M059J (cell line): ENCODE results near the gene SLC17A1. TPM values are rescaled to one million over a fixed set of nuclear protein-coding genes. Genes with fewer than 3 reads are reported as not detected.

Source experiments
- DNase-seq: peaks from one replicate; pipeline ENCODE4 v3.0.0-alpha.2; 2012; ENCODE audit warnings: low read depth
- total RNA-seq: library from RNA; depleted of rRNA; stranded (reverse); fragments of >200 nt; shearing (Covaris generic); gene quantifications from 2 replicates; pipeline ENCODE4 v1.2.3, GENCODE V29; 2014; rRNA removed

The SLC17A1 gene
- total RNA-seq: not detected in 2 replicates

DNA sequence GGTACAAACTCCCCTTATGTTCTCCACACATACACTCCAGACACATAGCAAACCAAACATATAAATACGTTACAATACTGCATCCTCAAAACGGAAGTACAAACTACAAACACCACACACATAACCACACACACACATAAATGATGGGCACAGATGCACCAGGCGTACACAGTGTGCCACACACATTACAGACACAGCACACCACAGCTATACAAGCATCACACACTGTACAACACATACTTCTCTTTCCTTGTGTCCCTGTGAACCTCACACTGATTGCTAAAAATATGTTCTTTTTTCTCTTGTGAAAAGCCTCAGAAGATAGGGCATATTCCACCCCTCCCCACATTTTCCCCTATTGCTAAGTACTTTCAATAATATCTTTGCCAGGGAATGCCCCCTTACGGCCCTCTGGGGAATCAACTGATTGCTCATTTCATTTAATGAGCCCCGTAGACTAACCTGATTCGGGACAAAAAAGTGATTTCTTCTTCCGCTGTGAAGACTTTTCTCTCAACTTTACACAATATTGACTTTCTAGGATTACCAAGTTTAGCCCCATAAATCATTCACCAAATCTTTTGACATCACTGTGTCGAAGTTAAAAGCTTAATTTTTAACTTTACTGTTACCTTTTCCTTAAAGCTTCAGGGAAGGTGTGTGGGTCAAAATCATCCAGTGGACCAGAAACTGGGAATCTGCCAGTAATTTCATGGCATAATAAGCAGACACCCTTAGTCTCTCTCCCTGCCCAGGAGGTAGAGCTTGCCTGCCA lies at the start of gene SLC17A1:
Gene SLC17A1, minus strand, starts transcription at position 521 of the 775 bp plus-strand sequence. CDS start 1,495 bp downstream, outside the sequence.
- DNase-seq: peak; percentile 3

DNA sequence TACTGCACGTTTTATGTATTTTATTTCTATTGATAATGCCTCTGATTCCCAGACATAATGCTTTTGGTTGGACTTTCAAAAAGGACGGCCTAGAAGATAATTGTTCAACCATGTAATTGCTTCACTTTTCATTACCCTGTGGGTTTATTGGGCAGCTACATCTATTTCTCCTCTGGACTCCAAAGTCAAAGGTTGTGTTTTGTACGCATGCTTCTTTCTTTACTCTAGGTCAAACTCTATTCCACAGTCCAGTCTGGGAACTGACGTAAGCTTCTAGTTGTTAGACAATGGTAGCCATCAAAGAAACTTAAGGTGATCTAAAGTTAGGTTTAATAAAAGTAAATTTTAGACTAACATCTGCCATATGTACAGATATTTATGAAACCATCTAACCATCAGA lies 48.7 kb upstream of the SLC17A1 start:
- no peak for DNase-seq

- no peak for DNase-seq
These were observed 47.0 kb upstream of the SLC17A1 start for GRCh38 chr6:25878721-25879322.

DNA sequence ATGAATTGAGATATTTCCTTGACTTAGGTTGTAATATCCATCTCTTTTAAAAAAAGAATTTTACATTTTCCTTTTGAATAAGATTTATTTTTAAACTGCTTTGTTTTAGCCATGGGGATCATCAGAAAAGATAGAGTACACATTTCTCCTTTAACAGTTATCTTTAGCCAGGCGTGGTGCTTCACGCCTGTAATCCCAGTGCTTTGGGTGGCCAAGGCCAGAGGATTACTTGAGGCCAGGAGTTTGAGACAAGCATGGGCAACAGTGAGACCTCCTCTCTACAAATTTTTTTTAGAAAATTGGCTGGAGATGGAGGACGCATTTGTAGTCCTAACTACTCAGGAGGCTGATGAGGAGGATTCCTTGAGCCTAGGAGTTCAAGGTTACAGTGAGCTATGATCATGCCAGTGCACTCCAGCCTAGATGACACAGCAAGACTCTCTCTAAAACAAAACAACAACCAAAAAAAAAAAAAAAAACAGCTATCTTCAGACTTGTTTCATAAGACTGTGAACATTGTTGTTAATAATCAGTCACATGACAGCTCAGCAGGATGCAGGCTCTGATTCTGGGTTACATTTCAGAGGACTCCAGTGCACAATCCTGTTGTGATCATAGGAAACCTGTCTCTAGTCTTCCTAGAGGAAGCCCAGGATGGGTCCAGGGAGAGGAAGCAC lies 44.2 kb upstream of the SLC17A1 start:
- DNase-seq: no peak

DNA sequence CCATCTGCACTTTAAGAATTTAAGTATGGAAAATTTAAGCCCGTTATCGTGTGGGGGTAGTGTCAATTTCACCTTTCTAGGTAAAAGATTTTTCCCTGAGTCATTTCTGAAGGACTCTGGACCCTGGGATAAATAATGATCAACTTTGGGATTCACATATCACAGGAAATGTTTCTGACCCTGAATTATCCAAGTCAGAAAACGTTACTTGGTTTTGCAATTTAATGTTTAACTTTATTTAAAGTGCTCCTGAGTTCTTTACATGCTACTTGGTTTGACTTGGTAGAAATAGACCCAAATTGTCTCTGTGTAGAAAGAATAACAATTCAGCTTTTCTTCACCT lies 43.7 kb upstream of the SLC17A1 start:
- no peak for DNase-seq

DNA sequence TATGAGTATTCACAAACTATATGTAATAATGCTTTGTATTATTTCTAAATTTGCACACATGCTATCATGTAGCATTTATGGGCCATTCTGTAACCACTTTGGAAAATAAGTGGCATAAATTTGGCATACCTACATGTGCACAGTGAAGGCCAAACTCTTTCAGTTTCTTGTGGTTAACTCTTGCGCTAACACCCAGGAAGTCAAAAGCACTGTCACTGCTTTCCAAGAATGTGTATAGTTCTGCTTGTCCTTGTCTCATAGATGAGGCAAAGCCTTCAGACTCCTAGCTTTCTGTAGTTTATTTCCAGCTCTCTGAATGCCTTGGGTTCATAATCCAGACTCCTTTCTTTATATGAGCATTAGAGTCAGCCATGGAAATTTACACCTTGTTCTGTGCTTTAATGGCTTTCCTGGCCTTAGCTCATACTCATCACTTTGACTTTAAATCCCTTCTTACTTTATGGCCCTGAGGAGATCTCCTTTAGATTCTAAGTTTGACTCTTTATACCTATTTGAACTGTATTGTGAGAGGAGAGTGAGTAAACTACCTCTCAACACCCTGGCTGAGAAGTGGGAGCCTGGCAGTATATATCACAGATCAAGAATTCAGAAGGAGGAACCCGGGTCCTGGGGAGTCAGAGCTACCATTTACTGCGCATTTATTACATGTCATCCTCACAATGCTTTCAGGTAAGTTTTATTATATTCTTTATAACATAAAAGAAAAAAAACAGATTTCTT lies 43.1 kb upstream of the SLC17A1 start:
- DNase-seq: no peak

DNA sequence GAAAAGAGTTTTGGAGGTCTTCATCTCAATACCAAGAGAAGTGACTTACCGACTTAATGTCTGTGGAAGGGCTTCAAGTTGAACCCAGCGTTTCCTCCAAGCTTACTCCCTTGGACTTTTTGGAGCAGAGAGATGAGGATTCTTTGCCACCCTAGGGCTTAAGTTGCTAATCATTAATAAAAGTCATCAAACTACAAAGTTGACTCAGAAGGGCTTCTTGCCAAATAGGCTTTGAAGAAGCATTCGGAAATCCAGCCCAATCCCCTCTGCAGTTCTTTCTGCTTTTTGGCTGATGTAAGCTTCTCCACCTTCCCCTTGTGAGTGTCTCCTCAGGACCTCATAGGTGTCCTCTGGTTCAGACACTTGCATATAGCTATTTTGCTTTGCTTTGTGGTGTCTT lies 42.3 kb upstream of the SLC17A1 start, which contains the start of gene SLC17A3:
Gene SLC17A3, minus strand, starts transcription at position 126 of the 400 bp plus-strand sequence. CDS start 5,856 bp downstream, outside the sequence.
- no peak for DNase-seq

GRCh38 chr6:25872814-25873213 lies 41.0 kb upstream of the SLC17A1 start:
- DNase-seq: no peak

DNA sequence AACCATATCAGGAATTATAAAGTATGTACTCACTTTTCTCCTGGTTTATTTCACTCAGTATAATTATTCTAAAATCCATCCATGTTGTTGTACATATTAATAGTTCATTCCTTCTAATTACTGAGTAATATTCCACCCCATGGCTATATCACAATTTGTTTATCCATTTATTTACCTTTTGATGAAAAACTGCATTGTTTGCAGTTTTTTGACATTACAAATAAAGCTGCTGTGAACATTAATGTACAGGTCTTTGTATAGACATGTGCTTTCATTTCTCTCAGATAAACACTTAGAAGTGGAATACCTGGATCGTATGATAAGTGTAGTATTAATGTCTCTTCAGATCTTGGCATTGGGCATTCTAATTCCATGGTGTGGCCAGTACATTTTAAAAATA lies 38.0 kb upstream of the SLC17A1 start:
- DNase-seq: no peak

DNA sequence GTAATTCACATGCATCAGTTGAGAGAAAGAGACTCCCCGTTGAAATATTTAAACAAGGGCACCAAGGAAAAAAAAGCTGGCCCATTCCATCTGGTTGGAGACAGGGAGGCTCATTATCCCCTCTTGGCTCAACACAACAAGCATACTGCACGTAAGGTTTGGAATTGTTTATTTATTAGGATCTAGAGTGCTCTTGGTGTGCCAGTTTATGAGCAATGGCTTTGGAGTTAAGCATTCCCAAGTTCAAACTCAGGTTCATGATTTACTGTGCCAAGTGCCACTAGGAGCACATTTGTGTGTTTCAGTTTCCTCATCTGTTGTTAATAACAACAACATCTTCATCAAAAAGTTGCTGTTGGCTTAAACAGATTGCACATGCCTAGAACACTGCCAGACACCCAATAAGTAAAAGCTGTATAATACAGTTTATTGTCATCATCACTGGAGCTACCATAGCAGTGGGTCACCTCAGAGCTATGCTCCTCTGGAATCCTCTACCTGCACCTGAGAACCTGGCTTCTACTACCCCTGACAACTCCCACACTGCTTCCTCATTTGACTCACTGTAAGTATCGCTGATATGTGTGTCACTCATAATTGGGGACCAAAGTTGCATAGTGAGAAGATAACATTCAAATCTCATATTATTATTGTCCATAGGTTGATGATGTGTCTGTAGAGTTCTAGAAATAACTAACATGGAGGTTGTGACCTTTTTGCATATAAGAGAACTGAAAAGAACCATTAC lies 36.8 kb upstream of the SLC17A1 start:
- no peak for DNase-seq

- DNase-seq: peak; percentile 34
These were observed 34.2 kb upstream of the SLC17A1 start for GRCh38 chr6:25866011-25866410.

GRCh38 chr6:25863360-25863759 lies 31.5 kb upstream of the SLC17A1 start:
- no peak for DNase-seq

DNA sequence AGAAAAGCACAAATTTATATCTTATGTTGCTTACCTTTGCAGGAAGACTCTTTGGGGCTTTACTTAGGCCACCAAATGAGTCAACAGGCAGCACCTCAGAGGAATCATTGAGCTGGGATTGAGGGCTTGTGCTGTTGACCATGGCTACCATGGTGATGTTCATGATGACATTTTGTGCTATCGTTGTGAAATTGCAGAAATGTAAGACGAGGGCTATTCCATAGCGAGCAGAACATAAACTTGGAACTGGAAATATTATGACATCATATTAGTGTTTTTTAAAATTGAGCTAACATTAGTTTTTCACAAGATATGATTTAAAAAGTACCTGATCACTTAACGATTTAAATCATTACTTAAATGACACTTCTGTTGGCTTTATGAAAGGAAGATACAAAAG lies 30.3 kb upstream of the SLC17A1 start:
- no peak for DNase-seq

- DNase-seq: no peak
These were observed 20.9 kb upstream of the SLC17A1 start for GRCh38 chr6:25852756-25853155.

DNA sequence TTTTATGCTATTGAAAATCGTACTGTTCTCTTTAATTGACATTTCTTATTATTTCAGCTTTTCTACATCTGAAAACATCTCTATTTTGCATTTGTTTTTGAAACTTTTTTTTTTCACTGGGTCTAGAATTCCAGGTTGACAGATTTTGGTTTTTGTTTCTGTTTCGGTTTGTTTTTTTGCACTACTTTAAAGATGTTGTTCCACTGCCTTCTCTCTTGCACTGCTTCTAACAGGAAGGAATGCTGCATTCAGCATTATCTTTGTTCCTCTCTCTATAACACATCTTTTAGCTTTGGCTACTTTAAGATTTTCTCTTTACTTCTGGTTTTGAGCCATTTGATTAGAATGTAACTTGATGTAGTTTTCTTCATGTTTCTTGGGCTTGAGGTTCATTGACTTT lies 20.1 kb upstream of the SLC17A1 start:
- no peak for DNase-seq

DNA sequence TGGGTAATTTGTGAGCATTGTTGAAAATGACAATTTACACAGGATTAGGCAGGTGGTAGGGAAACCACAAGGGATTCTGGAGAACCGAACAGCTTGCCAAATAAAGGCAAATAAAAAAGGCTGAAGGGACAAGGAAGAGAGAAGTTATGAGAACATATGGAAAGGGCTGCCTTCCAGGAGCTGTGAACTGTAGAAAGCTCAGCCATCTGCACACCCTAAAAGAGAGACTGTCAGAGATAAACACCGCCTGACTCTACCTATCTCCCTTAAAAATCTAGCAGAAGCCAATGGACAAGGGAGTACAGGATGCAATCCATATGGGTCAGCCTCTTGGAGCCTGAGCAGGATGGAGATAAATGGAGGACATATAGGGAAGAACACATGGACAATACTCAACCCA lies 12.7 kb upstream of the SLC17A1 start:
- no peak for DNase-seq

DNA sequence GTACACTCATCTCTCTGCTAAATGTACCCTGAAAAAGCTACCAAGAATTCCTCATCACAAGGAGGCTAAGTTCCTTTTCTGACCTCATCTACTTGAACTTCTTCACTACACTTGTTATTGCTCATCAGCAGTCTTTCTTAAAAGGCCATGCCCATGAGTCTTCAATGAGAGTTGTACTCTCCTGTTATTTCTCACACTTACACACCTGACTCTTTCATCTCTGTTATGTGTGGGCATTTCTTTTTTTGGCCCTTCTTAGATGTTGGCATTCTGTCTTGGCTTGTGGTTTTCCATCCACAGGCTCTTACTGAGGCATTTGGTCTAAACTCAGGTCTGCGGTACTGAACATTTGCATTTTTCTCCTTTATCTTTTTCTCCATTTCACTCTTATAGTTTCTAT lies 10.7 kb upstream of the SLC17A1 start:
- no peak for DNase-seq

- DNase-seq: no peak
These were observed 3.8 kb upstream of the SLC17A1 start for GRCh38 chr6:25835442-25836283.

DNA sequence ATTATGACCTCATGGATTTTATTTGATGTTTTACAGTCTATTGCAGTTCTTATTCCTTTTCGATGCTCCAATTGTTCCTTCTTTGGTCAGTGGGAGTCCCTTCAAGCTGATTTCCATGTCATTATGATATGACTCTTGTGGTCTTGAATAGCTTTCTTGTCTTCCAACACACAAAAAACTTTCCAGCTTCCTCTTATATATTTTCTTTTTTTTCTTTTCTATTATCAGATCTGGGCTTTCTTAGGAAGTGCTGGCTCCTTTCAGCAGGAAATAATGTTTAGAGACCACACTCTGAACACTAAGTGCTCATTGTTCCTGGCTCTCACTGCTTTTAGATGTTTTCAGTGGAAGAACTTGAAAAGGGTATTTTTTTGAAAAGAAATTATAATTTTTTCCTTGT lies 3.1 kb upstream of the SLC17A1 start:
- DNase-seq: no peak

GRCh38 chr6:25833136-25833535 lies 1.3 kb upstream of the SLC17A1 start:
- no peak for DNase-seq

- DNase-seq: no peak
These were observed 818 bp upstream of the SLC17A1 start for GRCh38 chr6:25832670-25833069.
